HepG2 (cell line): Measurements from ENCODE around the gene CD274. TPM values are rescaled to one million over a fixed set of nuclear protein-coding genes. Genes with fewer than 3 reads are reported as not detected.

Experiments
- AHR ChIP-seq: IDR thresholded peaks from 2 replicates; pipeline ENCODE4 v1.6.1; 2018; ENCODE audit warnings: missing genetic modification reagents, missing compliant biosample characterization
- BORCS8-MEF2B ChIP-seq: sonication (generic); formaldehyde crosslinking; IDR thresholded peaks from 2 replicates; pipeline ENCODE4 v1.8.0; 2022; ENCODE audit warnings: mild to moderate bottlenecking, missing genetic modification reagents
- DNMT3B ChIP-seq: conservative IDR thresholded peaks from 2 replicates; pipeline ENCODE4 v1.6.1; 2016; ENCODE audit warnings: missing biosample characterization, control low read depth
- EZH2 ChIP-seq: conservative IDR thresholded peaks from 2 replicates; pipeline ENCODE4 v1.6.1; 2012; ENCODE audit warnings: mild to moderate bottlenecking, low read depth, low read length, moderate library complexity
- ISL2 ChIP-seq: sonication (generic); formaldehyde crosslinking; IDR thresholded peaks from 2 replicates; pipeline ENCODE4 v1.5.0; 2020; ENCODE audit warnings: missing genetic modification reagents
- KDM1A ChIP-seq: IDR thresholded peaks from 2 replicates; pipeline ENCODE4 v1.6.1; 2016; ENCODE audit warnings: missing compliant biosample characterization
- MIER3 ChIP-seq: IDR thresholded peaks from 2 replicates; pipeline ENCODE4 v1.6.1; 2016; ENCODE audit warnings: missing compliant biosample characterization, borderline replicate concordance
- MIXL1 ChIP-seq: IDR thresholded peaks from 2 replicates; pipeline ENCODE4 v1.6.1; 2016
- MLLT10 ChIP-seq: sonication (generic); formaldehyde crosslinking; IDR thresholded peaks from 2 replicates; pipeline ENCODE4 v1.4.0; 2020; ENCODE audit warnings: missing genetic modification reagents
- PHF5A ChIP-seq: IDR thresholded peaks from one replicate; pipeline ENCODE4 v1.6.1; 2018; ENCODE audit warnings: low read depth, missing genetic modification reagents; ENCODE audit not compliant: unreplicated experiment
- RFXANK ChIP-seq: IDR thresholded peaks from 2 replicates; pipeline ENCODE4 v1.6.1; 2016
- SKI ChIP-seq: fragments of 450-650 bp; IDR thresholded peaks from one replicate; pipeline ENCODE4 v1.6.1; 2018; ENCODE audit warnings: mild to moderate bottlenecking; ENCODE audit not compliant: partially characterized antibody
- ZFP1 ChIP-seq: IDR thresholded peaks from 2 replicates; pipeline ENCODE4 v1.6.1; 2016
- ZFP36 ChIP-seq: fragments of 150-350 bp; IDR thresholded peaks from 2 replicates; pipeline ENCODE4 v1.6.1; 2018; ENCODE audit warnings: borderline replicate concordance, low read length, low read depth; ENCODE audit not compliant: partially characterized antibody
- ZNF124 ChIP-seq: sonication (generic); formaldehyde crosslinking; IDR thresholded peaks from 2 replicates; pipeline ENCODE4 v1.4.0; 2020; ENCODE audit warnings: missing genetic modification reagents
- ZNF160 ChIP-seq: sonication (generic); formaldehyde crosslinking; IDR thresholded peaks from 2 replicates; pipeline ENCODE4 v1.8.0; 2022; ENCODE audit warnings: mild to moderate bottlenecking, inconsistent platforms, missing genetic modification reagents
- ZNF232 ChIP-seq: sonication (generic); formaldehyde crosslinking; IDR thresholded peaks from 2 replicates; pipeline ENCODE4 v1.4.0; 2020; ENCODE audit warnings: missing genetic modification reagents, borderline replicate concordance
- ZNF337 ChIP-seq: sonication (generic); formaldehyde crosslinking; IDR thresholded peaks from 2 replicates; pipeline ENCODE4 v1.5.1; 2020; ENCODE audit warnings: missing genetic modification reagents, low read depth, mild to moderate bottlenecking, borderline replicate concordance
- ZNF354B ChIP-seq: sonication (generic); formaldehyde crosslinking; IDR thresholded peaks from 2 replicates; pipeline ENCODE4 v1.8.0; 2022; ENCODE audit warnings: mild to moderate bottlenecking, missing genetic modification reagents
- ZNF468 ChIP-seq: sonication (generic); formaldehyde crosslinking; IDR thresholded peaks from 2 replicates; pipeline ENCODE4 v1.8.0; 2022; ENCODE audit warnings: mild to moderate bottlenecking, moderate library complexity, missing genetic modification reagents
- ZNF616 ChIP-seq: sonication (generic); formaldehyde crosslinking; IDR thresholded peaks from 2 replicates; pipeline ENCODE4 v1.5.0; 2020; ENCODE audit warnings: low read depth, mild to moderate bottlenecking, missing genetic modification reagents
- ZNF629 ChIP-seq: sonication (generic); formaldehyde crosslinking; conservative IDR thresholded peaks from 2 replicates; pipeline ENCODE4 v1.5.0; 2020; ENCODE audit warnings: missing genetic modification reagents
- ZNF672 ChIP-seq: sonication (generic); formaldehyde crosslinking; IDR thresholded peaks from 2 replicates; pipeline ENCODE4 v1.8.1; 2022; ENCODE audit warnings: missing genetic modification reagents
- polyA plus RNA-seq, 8 experiments: library from polyadenylated mRNA; depleted of rRNA in 3 of 8; stranded (reverse) in 7 of 8; unstranded in 1 of 8; fragments of >200 nt; fragmentation: Illumina TruSeq in 4 of 8; extraction: Trizol in 4 of 8; gene quantifications; 2 replicates each; pipeline versions ENCODE4 v1.2.1 to v1.2.3, GENCODE V29; 2011 to 2016; ENCODE audit warnings: low read depth in 4 of 8, missing spikeins in 1 of 8, mixed read lengths in 1 of 8; ENCODE audit not compliant: insufficient read depth in 1 of 8
- total RNA-seq, 5 experiments: library from RNA; depleted of rRNA; stranded (reverse); fragments of >200 nt; fragmentation: Illumina TruSeq; extraction: Trizol; gene quantifications; 2 replicates each; pipeline ENCODE4 v1.2.3, GENCODE V29; 2016; ENCODE audit warnings: low read depth in 1 of 5
- TF ChIP-seq, protein P1 (sequence below): sonication (generic); formaldehyde crosslinking; IDR thresholded peaks from 2 replicates; pipeline ENCODE4 v1.5.0; 2020; ENCODE audit warnings: missing genetic modification reagents
- TF ChIP-seq, protein P2 (sequence below): sonication (generic); formaldehyde crosslinking; IDR thresholded peaks from 2 replicates; pipeline ENCODE4 v1.4.0; 2020; ENCODE audit warnings: missing genetic modification reagents
- TF ChIP-seq, protein P3 (sequence below): sonication (generic); formaldehyde crosslinking; IDR thresholded peaks from 2 replicates; pipeline ENCODE4 v1.5.0; 2020; ENCODE audit warnings: mild to moderate bottlenecking, missing genetic modification reagents
- TF ChIP-seq, protein P4 (sequence below): sonication (generic); formaldehyde crosslinking; IDR thresholded peaks from 2 replicates; pipeline ENCODE4 v1.4.0; 2020; ENCODE audit warnings: low read depth, mild to moderate bottlenecking, missing genetic modification reagents

CD274 gene
- total and polyA plus RNA-seq, 2 of the 13 experiments (the other 11 are each of a cell fraction or from before 2014, with no cell fraction given), result 0.17 to 0.49 TPM

DNA sequence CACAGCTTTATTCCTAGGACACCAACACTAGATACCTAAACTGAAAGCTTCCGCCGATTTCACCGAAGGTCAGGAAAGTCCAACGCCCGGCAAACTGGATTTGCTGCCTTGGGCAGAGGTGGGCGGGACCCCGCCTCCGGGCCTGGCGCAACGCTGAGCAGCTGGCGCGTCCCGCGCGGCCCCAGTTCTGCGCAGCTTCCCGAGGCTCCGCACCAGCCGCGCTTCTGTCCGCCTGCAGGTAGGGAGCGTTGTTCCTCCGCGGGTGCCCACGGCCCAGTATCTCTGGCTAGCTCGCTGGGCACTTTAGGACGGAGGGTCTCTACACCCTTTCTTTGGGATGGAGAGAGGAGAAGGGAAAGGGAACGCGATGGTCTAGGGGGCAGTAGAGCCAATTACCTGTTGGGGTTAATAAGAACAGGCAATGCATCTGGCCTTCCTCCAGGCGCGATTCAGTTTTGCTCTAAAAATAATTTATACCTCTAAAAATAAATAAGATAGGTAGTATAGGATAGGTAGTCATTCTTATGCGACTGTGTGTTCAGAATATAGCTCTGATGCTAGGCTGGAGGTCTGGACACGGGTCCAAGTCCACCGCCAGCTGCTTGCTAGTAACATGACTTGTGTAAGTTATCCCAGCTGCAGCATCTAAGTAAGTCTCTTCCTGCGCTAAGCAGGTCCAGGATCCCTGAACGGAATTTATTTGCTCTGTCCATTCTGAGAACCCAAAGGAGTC is at the start of gene CD274 (continued):
- no peak for TF ChIP-seq PHF5A (CRISPR knock-in tag)
- peak; percentile 69 for TF ChIP-seq BORCS8-MEF2B (CRISPR knock-in tag)
- TF ChIP-seq ZNF232 (CRISPR knock-in tag), result no peak
- TF ChIP-seq ZNF468, result no peak
- peak; percentile 43; the same call in 1 of the 2 replicates for TF ChIP-seq ISL2 (CRISPR knock-in tag)
- no peak for TF ChIP-seq ZFP36
- TF ChIP-seq ZNF629 (CRISPR knock-in tag), result no peak
- no peak for TF ChIP-seq ZNF672 (CRISPR knock-in tag)
- TF ChIP-seq, protein P1, sequence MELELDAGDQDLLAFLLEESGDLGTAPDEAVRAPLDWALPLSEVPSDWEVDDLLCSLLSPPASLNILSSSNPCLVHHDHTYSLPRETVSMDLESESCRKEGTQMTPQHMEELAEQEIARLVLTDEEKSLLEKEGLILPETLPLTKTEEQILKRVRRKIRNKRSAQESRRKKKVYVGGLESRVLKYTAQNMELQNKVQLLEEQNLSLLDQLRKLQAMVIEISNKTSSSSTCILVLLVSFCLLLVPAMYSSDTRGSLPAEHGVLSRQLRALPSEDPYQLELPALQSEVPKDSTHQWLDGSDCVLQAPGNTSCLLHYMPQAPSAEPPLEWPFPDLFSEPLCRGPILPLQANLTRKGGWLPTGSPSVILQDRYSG, result no peak
- TF ChIP-seq ZNF124 (CRISPR knock-in tag), result no peak
- no peak for TF ChIP-seq ZNF354B (CRISPR knock-in tag)
- TF ChIP-seq MLLT10 (CRISPR knock-in tag), result no peak
- no peak for TF ChIP-seq EZH2
- TF ChIP-seq DNMT3B (CRISPR knock-in tag), result no peak
- TF ChIP-seq MIER3 (CRISPR knock-in tag), result no peak
- TF ChIP-seq ZNF616 (CRISPR knock-in tag), result peak; percentile 58; the same call in 1 of the 2 replicates
- TF ChIP-seq ZNF160 (CRISPR knock-in tag), result 0 out of 2 replicates have a peak, but pooled peaks have one; percentile 51
- TF ChIP-seq, protein P2, sequence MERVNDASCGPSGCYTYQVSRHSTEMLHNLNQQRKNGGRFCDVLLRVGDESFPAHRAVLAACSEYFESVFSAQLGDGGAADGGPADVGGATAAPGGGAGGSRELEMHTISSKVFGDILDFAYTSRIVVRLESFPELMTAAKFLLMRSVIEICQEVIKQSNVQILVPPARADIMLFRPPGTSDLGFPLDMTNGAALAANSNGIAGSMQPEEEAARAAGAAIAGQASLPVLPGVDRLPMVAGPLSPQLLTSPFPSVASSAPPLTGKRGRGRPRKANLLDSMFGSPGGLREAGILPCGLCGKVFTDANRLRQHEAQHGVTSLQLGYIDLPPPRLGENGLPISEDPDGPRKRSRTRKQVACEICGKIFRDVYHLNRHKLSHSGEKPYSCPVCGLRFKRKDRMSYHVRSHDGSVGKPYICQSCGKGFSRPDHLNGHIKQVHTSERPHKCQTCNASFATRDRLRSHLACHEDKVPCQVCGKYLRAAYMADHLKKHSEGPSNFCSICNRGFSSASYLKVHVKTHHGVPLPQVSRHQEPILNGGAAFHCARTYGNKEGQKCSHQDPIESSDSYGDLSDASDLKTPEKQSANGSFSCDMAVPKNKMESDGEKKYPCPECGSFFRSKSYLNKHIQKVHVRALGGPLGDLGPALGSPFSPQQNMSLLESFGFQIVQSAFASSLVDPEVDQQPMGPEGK (CRISPR knock-in tag), result peak; percentile 51
- TF ChIP-seq SKI, result peak; percentile 17
- no peak for TF ChIP-seq MIXL1 (CRISPR knock-in tag)
- TF ChIP-seq AHR (CRISPR knock-in tag), result no peak
- TF ChIP-seq, protein P3, sequence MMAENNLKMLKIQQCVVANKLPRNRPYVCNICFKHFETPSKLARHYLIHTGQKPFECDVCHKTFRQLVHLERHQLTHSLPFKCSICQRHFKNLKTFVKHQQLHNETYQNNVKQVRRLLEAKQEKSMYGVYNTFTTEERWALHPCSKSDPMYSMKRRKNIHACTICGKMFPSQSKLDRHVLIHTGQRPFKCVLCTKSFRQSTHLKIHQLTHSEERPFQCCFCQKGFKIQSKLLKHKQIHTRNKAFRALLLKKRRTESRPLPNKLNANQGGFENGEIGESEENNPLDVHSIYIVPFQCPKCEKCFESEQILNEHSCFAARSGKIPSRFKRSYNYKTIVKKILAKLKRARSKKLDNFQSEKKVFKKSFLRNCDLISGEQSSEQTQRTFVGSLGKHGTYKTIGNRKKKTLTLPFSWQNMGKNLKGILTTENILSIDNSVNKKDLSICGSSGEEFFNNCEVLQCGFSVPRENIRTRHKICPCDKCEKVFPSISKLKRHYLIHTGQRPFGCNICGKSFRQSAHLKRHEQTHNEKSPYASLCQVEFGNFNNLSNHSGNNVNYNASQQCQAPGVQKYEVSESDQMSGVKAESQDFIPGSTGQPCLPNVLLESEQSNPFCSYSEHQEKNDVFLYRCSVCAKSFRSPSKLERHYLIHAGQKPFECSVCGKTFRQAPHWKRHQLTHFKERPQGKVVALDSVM (CRISPR knock-in tag), result no peak
- TF ChIP-seq ZFP1 (CRISPR knock-in tag), result no peak
- 0 out of 2 replicates have a peak, but pooled peaks have one; percentile 45 for TF ChIP-seq ZNF337 (CRISPR knock-in tag)
- TF ChIP-seq, protein P4, sequence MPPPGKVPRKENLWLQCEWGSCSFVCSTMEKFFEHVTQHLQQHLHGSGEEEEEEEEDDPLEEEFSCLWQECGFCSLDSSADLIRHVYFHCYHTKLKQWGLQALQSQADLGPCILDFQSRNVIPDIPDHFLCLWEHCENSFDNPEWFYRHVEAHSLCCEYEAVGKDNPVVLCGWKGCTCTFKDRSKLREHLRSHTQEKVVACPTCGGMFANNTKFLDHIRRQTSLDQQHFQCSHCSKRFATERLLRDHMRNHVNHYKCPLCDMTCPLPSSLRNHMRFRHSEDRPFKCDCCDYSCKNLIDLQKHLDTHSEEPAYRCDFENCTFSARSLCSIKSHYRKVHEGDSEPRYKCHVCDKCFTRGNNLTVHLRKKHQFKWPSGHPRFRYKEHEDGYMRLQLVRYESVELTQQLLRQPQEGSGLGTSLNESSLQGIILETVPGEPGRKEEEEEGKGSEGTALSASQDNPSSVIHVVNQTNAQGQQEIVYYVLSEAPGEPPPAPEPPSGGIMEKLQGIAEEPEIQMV (CRISPR knock-in tag), result no peak
- no peak for TF ChIP-seq RFXANK (CRISPR knock-in tag)
- no peak for TF ChIP-seq KDM1A (CRISPR knock-in tag)
